Stimulated activated CD4-positive, alpha-beta T cell treated with anti-CD3 and anti-CD28 coated beads, Interleukin-1b, Interleukin-23, amount 100 ng/mL, for 24 hours (primary cell): ENCODE measurements around the gene MNAT1.
"Not testable (repeated sequence)": the region's sequence is repeated elsewhere in the genome, so short reads cannot be mapped to it uniquely, and the experiment has no call there.

Source experiments
- DNase-seq, 4 experiments: peaks; one replicate each; pipeline ENCODE4 v3.0.0-alpha.2; 2020; ENCODE audit warnings: low read depth in 4 of 4, low spot score in 1 of 4

MNAT1 gene

DNA sequence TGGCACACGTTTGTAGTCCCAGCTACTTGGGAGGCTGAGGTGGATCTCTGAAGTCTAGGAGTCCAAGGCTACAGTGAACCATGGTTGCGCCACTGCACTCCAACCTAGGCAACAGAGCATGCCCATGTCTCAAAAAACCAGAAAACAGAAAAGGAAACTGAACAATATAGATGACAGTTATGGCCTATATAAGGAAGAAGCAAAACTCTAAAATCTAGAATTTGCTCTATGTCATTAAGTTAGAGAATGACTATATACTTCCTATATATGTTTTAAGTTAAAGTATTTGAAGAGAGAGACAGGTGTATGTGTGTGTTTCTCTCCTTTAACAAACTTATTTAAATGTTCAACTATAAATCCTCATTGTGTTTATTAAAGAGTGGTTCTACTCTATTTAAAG lies 65.8 kb downstream of the MNAT1 start:
- no peak for DNase-seq

DNA sequence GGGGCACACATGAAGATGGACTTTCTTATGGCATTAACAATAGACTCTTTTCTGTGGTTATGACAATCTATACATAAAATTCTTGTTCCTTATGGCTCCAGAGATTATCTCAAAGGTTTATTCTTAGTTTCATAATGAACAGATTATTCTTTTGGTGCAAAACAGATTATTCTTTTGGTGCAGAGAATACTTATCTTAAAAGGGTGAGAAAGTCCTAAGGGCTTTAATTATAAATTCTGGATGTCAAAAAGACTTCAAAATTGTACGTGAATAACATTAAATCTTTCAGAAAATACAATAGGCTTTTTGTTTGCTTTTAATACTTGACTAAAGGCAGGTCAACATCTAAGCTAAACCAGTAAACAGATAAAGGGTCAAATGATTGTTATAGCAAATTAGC lies 69.3 kb downstream of the MNAT1 start:
- no peak for DNase-seq

DNA sequence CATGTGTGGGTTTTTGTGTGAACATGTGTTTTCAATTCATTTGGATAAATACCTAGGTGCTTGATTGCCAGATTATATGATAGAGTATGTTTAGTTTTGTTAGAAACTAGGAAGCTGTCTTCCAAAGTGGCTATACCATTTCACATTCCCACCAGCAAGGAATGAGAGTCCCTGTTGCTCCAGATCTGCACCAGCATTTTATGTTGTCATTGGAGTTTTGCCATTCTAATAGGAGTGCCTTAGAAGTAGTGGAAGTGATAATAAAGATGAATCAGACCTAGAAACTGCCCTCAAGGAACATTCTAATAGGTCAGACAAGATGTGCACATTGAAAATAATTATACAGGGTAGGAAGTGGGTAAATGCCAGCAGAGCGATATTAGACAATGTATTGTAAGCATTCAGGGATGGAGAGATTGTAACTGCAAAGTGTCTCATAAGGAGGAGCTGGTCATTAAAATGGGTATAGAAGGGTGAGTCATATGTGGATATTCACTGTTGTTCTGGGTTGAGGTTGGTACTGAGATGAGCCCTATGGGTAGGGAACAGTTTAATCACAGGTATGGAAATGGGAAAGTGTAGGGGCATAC lies 71.4 kb downstream of the MNAT1 start:
- DNase-seq, result no peak

DNA sequence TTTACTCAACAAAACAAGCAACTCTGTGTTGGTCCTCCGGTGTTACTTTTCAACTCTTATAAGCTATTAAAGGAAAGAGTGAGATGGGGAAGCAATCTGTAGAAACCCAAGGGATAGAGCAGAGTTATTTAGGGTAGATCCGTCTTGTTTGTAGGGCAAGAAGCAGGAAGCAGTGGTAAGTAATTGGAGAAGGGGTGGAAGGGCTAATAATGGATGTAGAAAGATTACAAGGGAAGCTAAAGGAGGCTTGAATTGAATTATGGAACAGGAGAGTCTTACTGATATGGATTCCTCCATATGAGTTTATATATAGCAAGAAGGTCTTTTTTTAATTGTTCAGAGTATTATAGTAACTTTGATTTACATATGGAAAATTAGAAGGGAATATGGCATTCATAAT lies 72.7 kb downstream of the MNAT1 start:
- no peak for DNase-seq

DNA sequence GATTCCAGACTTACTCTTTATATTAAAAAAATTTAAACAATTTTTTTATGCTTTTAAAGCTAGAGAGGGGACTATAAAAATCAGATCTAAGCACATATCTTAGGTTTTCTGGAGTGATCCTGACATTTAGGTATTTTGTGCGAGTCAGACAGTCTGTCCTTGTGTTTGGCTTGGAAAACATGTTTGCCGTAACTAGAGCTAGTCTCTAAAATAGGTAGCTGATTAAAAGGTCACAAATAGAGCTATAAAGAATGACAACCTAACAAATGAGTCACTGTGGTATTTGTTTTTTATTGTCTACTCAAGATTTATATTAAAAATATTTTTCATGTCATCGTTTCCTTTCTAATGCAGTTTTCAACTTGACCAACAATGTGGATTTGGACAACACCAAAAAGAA lies 73.4 kb downstream of the MNAT1 start:
- DNase-seq, result no peak

DNA sequence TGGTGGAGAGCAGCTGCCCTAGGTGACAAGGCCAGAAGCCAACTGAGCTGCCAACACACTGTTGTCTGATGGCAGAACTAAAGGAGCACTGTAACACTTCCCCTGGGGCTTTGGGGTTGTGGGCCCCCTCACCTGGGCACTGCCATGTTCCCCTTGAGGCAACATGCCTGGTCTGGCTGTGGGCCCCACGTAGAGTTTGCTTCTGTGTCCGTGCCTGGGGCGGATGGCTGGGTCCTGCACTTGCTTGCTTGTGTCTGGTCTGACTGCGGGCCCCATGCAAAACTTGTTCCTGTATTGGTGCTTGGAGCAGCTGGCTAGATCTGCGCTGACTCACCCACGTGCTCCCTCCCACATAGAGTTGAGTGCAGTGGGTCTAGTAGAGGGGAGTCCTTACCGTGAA lies 78.4 kb downstream of the MNAT1 start:
- no peak for DNase-seq

DNA sequence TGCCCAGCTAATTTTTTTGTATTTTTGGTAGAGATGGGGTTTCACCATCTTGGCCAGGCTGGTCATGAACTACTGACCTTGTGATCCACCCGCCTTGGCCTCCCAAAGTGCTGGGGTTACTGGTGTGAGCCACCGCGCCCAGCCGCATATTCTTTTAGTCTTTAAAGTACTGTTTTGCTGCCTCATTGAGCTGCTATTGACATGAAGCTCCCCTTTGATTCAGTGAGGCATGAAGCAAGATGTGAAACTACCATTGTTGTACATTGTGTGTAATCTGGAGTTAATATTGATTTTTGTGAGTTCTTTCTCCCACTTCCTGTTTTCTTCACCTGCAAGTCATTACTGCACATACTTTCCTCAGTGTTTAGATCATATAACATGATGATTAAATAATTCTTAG lies 80.8 kb downstream of the MNAT1 start:
- DNase-seq, result no peak

DNA sequence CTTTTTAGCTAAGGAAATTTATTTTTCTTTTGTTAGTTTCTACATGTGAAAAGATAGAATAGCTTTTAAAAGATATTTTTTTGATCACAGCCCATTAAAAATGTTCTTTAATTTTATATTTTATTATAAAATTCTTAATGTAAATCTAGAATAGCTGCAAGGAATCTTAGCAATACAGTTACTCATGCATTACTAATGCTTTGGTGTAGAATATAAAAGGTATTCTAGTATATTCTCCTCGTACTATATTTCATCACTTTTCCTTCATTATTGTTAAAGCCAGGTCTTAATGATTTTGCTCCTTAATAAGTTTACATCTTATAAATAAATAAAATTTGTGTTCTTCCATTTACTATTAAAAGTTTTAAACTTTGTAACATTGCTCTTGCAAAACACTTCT lies 82.6 kb downstream of the MNAT1 start:
- no peak for DNase-seq

DNA sequence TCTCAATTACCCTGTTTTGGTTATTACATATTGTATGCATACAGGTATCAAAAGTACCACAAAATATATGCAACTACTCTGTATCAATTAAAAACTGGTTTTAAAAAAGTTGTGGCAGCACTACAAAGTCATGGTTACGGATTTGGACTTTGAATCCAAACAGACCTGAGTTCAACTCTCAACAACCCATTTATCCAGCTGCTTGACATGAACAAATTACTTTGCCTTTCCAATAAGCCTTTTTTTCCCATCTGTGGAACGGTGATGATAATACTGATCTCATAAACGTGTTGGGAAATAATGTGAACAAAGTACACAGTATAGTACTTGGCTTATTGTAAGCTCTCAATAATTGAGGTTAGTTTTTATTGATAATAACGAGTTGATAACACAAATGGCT lies 85.0 kb downstream of the MNAT1 start:
- DNase-seq, result no peak

DNA sequence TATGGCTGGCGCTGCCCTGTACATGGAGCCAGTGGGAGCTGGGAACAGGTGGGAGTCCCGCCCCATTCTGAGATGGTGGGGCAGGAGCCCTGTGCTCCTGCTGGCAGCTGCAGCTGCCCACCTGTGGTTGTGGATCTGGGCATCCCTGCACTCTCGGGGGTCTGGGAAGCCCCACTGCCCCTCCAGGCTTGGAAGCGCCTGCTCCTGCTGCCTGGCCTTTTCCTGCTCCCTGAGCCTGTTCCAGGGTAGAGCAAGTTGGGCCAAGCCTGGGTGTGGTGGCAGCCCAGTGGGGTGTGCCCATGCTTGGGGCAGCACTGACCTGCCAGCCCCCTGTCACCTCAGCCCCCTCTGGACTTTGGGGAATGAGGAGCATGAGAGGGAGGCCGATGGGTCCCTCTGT lies 104.0 kb downstream of the MNAT1 start:
- DNase-seq, result no peak

DNA sequence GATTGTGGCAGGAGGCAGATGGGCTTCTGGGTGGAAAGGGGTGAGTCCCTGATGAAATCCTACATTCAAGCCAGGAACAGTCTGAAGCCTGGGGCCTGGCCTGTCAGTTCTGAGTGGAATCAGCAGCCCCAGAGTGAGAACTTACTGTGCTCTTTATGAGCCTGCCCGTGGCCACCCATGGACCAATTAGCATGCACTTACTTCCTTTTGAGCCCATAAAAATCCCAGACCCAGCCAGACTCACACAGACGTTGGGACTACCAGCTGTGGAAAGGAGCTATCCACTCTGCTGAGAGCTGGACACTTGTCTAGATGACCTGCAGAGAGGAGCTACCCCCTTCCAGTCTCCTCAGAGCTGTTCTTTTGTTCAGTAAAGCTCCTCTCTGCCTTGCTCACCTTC lies 104.5 kb downstream of the MNAT1 start:
- DNase-seq, result no peak

DNA sequence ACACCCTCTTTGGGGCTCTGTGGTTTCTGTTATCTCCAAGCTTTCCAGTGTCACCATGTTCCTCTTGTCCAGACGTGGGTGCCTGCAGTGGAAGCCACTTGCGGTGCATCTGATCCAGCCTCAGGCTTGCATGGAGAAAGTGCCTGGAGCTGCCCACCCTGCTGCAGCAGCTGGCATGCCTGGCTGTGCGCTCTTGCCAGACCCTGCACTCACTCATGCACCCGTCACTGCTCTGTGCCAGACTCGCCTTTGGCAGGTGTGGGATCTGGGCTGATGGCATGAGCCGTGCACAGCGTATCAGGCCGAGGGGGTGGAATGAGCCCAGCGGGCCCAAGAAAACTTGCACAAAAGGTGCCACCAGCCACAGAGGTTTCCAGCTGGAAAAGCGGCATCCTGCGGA lies 105.1 kb downstream of the MNAT1 start:
- no peak for DNase-seq

DNA sequence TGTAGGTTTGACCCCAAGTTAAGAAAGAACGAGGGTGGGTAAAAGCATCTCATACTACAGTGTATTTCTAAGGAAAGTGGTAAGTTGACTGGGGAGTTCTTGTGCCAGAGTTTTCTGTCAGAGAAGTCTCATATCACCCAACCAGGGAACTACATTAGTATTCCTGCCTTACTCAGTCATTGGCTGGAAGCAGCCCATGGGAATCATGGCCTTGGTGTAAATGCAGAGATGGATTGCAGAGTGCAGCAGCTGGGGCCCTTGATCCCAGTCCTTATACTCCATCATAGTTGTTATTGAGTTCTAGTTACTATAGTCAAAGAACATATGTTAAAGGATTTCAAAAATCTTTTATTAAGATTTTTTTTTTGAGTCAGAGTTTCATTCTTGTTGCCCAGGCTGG lies 105.8 kb downstream of the MNAT1 start:
- no peak for DNase-seq

DNA sequence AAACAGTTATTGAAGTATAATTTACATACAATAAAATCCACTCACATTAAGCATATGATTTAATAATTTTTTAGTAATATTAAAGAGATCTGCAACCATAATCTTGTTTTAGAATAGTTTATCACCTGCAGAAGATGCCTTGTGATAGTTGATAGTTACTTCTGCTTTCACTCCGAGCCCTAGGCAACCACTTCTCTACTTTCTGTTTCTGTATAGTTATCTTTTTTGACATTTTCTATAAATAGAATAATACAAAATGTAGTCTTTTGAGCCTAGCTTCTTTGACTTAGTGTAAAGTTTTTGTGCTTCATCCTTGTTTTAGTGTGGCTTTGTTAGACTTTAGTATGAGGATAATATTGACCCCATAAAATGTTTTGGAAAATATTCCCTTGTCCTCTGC lies 111.0 kb downstream of the MNAT1 start:
- no peak for DNase-seq

DNA sequence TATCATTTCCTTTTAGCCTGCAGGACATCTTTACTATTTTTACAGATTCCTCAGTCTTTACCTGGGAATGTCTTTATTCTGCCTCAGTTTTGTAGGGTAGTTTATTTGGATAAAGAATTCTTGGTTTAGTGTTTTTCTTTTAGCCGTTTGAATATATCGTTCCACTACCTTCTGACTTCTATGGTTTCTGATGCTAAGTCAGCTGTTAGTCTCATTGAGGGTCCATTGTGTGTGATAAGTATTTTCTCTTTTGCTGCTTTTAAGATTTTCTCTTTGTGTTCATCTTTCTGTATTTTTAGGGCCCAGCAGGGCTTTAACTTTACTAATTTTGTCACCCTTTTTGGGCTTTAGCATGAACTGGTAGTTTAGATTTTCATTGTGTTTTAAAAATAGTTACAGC lies 113.5 kb downstream of the MNAT1 start:
- no peak for DNase-seq

DNA sequence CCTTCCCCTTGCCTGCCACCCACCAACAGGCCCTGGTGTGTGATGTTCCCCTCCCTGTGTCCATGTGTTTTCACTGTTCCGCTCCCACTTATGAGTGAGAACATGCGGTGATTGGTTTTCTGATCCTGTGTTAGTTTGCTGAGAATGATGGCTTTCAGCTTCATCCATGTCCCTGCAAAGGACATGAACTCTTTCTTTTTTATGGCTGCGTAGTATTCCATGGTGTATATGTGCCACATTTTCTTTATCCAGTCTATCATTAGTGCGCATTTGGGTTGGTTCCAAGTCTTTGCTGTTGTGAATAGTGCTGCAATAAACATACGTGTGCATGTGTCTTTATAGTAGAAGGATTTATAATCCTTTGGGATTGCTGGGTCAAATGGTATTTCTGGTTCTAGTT lies 117.1 kb downstream of the MNAT1 start:
- not testable (repeated sequence) for DNase-seq

DNA sequence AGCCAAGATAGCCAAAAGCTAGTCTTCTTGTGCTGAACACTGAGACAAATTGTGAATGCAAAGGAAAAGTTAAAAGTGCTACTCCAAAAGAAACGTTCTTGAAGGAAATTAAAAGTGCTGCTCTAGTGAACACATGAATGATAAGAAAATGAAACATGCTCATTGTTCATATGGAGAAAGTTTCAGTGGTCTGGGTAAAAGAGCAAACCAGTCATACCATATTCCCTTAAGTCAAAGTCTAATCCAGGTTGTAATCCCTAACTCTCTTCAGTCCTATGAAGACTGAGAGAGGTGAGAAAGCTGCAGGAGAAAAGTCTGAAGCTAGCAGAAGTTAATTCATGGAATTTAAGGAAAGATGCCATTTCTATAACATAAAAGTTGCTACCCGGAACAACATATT lies 121.5 kb downstream of the MNAT1 start:
- DNase-seq, result no peak

DNA sequence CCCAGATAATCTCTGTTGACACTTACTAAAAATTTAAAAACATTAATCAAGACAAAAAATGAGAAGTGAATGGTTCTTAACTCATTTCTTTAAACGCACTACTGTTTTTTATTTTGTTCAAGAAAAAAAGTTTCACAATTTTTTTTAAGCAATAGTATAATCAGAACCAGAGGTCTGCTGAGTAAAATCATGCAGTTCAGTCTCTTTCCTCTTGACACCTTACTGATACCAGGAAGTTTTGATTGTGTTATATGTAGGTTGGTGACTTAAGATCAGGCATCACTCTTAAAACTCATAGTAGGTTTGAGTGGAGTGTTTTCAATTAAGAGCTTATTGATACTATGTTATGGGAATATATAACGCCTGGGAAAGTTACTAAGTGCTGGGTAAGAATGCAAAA lies 125.0 kb downstream of the MNAT1 start:
- DNase-seq, result no peak

DNA sequence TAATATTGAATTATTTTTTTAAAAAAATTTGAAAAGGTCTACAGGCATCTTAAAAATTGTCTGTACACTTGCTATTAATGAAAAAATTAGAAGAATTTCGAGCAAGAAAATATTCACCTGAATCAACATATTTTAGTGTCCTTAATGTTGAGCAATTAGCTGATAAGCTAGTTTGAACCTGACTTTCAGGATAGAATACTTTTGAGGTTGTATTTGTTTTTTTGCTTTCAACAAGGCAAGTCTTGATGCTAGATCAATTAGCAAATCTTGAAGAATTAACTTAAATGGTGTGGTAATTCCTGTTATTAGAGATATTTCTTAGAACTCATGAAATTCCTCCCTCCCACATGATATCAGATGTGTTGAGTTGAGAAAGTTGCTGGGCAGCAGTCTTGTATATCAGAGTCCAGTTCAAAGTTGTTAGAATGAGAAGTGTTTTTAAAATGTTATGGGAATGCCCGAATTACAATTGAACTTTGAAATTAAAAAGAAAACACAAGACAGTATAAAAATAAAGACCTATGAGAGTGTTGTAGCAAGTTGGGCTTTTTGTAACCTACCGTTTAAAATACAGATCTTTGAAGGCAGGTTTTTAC lies 127.1 kb downstream of the MNAT1 start:
- no peak for DNase-seq

DNA sequence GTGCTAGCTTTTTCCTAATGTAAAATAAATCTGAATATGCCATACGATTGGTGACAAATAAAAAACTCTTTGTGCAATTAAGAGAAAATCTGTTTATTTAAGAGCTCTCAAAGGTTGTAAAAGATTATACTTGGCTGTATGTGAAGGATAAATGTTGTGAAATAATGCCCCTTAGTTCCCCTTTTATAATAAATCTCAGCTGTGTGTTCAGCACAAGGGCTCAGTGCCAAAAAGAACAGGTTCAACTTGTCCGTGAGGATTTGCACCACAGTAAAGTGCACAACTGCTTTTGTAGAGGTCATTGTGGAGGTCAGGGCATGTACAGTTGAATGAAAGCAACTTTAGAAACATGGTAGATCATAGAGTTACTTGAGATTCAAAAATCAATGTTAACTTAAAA lies 127.7 kb downstream of the MNAT1 start:
- no peak for DNase-seq

DNA sequence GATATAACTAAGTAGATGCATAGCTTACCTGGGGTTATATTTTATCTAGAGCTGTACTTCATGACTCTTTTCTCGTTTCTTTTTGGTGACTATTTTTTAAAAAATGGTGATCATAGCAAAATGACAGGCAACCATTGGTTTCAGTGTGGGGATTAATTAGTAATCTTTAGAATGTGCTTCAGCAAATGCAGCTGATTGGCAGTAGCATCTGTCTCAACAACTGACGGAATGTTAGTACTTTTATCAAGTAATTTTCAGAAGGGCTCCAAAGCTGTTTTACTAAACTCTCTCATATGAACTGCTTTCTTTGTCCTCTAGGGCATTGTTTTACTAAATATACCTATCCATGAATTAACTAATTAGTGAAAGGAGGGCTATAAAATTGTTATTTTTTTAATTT lies 128.7 kb downstream of the MNAT1 start:
- no peak for DNase-seq

DNA sequence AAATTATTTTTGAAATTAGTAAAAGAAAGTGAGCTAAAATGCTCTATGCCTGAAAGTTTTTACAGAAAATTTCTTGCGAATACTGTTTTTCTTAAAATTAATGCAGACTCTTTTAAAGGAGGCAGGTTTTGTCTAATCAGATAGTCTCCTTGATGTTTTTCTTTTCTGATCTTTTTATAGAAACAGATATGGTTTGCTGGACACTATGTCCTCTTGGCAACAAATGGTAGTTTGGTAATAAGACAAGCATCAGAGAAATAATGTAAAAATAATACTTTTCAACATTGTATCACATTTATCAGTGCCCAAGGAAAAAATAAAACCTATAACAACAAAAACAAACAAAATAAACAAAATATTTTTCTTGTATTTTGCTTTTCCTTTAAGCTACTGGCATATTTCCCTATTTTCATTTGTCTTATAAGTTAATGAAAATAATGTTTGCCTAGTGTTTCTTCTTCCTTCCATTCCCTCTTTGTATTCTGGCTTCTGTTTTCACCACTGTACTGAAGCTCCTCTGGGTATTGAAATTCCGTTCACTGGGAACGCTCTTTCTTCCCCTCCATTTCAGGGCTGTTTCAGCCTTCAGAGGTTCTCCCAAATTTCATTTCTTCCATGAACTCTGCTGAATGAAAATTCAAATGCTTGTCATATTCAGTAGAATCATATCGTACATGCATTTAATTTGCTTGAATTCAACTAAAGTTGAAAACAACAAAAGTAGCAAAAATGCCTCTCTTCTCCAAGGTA lies 131.0 kb downstream of the MNAT1 start:
- no peak for DNase-seq
